HepG2 (cell line): ENCODE measurements around the gene RNASE4. TPM values are rescaled to one million over a fixed set of nuclear protein-coding genes. Genes with fewer than 3 reads are reported as not detected.

Experiments used
- ARID3A ChIP-seq: IDR thresholded peaks from 2 replicates; pipeline ENCODE4 v1.6.1; 2012; ENCODE audit warnings: low read depth, low read length, improper control_type of control experiment
- ASH2L ChIP-seq: fragments of 300-600, 200-600 bp; sonication (generic); IDR thresholded peaks from 2 replicates; pipeline ENCODE4 v1.7.0; 2017; ENCODE audit warnings: low read depth, mild to moderate bottlenecking, moderate library complexity, mixed read lengths, low read length; ENCODE audit not compliant: insufficient read length
- CBFB ChIP-seq: sonication (generic); formaldehyde crosslinking; IDR thresholded peaks from 2 replicates; pipeline ENCODE4 v1.4.0; 2020; ENCODE audit warnings: missing genetic modification reagents
- ISL2 ChIP-seq: sonication (generic); formaldehyde crosslinking; IDR thresholded peaks from 2 replicates; pipeline ENCODE4 v1.5.0; 2020; ENCODE audit warnings: missing genetic modification reagents
- MAZ ChIP-seq, 2 experiments: sonication (generic) in 1 of 2; formaldehyde crosslinking in 1 of 2; IDR thresholded peaks; 2 replicates each; pipeline versions ENCODE4 v1.5.0 to v1.6.1; 2012 to 2020; ENCODE audit warnings: low read depth in 2 of 2, mild to moderate bottlenecking in 2 of 2, borderline replicate concordance in 1 of 2, improper control_type of control experiment in 1 of 2, low read length in 1 of 2, missing genetic modification reagents in 1 of 2, moderate library complexity in 1 of 2
- NFYC ChIP-seq: IDR thresholded peaks from 2 replicates; pipeline ENCODE4 v1.6.1; 2016; ENCODE audit warnings: missing genetic modification reagents, missing compliant biosample characterization
- PITX1 ChIP-seq: sonication (generic); formaldehyde crosslinking; IDR thresholded peaks from 2 replicates; pipeline ENCODE4 v1.5.1; 2020; ENCODE audit warnings: mild to moderate bottlenecking, missing genetic modification reagents
- ZBED4 ChIP-seq: sonication (generic); formaldehyde crosslinking; IDR thresholded peaks from 2 replicates; pipeline ENCODE4 v1.4.0; 2020; ENCODE audit warnings: missing genetic modification reagents, borderline replicate concordance
- ZBTB39 ChIP-seq: sonication (generic); formaldehyde crosslinking; IDR thresholded peaks from 2 replicates; pipeline ENCODE4 v1.5.0; 2020; ENCODE audit warnings: missing genetic modification reagents
- ZNF121 ChIP-seq: sonication (generic); formaldehyde crosslinking; IDR thresholded peaks from 2 replicates; pipeline ENCODE4 v1.5.0; 2020; ENCODE audit warnings: mild to moderate bottlenecking, missing genetic modification reagents
- ZNF17 ChIP-seq: sonication (generic); formaldehyde crosslinking; IDR thresholded peaks from 2 replicates; pipeline ENCODE4 v1.5.0; 2020; ENCODE audit warnings: mild to moderate bottlenecking, missing genetic modification reagents
- ZNF232 ChIP-seq: sonication (generic); formaldehyde crosslinking; IDR thresholded peaks from 2 replicates; pipeline ENCODE4 v1.4.0; 2020; ENCODE audit warnings: missing genetic modification reagents, borderline replicate concordance
- ZNF615 ChIP-seq: sonication (generic); formaldehyde crosslinking; IDR thresholded peaks from 2 replicates; pipeline ENCODE4 v1.5.0; 2020; ENCODE audit warnings: mild to moderate bottlenecking, missing genetic modification reagents, borderline replicate concordance
- ZNF619 ChIP-seq: sonication (generic); formaldehyde crosslinking; IDR thresholded peaks from 2 replicates; pipeline ENCODE4 v1.4.0; 2020; ENCODE audit warnings: mild to moderate bottlenecking, missing genetic modification reagents
- ZNF674 ChIP-seq: sonication (generic); formaldehyde crosslinking; IDR thresholded peaks from 2 replicates; pipeline ENCODE4 v1.5.0; 2020; ENCODE audit warnings: low read depth, mild to moderate bottlenecking, missing genetic modification reagents
- ZNF687 ChIP-seq: sonication (generic); formaldehyde crosslinking; IDR thresholded peaks from 2 replicates; pipeline ENCODE4 v1.5.1; 2020; ENCODE audit warnings: mild to moderate bottlenecking, missing genetic modification reagents, moderate library complexity
- polyA plus RNA-seq, 8 experiments: library from polyadenylated mRNA; depleted of rRNA in 3 of 8; stranded (reverse) in 7 of 8; unstranded in 1 of 8; fragments of >200 nt; fragmentation: Illumina TruSeq in 4 of 8; extraction: Trizol in 4 of 8; gene quantifications; 2 replicates each; pipeline versions ENCODE4 v1.2.1 to v1.2.3, GENCODE V29; 2011 to 2016; ENCODE audit warnings: low read depth in 4 of 8, missing spikeins in 1 of 8, mixed read lengths in 1 of 8; ENCODE audit not compliant: insufficient read depth in 1 of 8
- total RNA-seq, 5 experiments: library from RNA; depleted of rRNA; stranded (reverse); fragments of >200 nt; fragmentation: Illumina TruSeq; extraction: Trizol; gene quantifications; 2 replicates each; pipeline ENCODE4 v1.2.3, GENCODE V29; 2016; ENCODE audit warnings: low read depth in 1 of 5

RNASE4 gene
- total and polyA plus RNA-seq, 2 of the 13 experiments (the other 11 are each of a cell fraction or from before 2014, with no cell fraction given), result 109 to 983 TPM

DNA sequence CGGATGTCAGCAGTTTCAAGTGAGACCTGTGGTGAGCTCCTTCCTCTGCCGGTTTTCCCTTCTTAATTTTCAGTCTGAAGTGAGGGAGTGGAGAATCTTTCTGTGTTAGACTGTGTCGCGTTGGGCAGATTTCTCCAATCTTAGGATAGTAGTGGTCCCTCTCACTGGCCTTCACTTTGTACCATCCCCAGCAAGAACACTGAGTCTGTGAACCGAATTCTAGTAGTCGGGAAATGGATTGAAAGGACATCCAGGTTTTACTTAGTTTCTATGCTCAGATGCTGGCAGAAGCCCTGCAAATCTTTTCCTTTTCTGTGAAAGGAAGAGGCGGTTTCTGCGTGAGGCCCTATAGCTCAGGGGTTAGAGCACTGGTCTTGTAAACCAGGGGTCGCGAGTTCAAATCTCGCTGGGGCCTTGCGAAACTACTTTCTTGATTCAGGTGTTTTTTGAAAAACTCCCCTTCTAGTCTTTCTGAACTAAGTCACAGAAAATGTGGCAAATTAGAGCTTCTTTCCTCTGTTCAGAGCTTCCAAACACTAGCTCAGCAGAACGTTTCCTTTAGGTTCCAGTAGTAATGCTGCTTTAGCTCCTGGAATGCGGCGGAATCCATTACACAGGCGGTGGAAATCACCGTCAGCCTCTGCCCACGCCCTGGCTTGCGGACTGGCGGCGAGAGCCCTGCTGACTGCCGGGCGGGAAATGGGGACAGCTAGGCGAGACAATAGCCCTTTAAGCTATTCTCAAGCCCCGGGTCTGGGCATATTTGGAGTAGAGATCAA is 2.8 kb upstream of the RNASE4 start (continued):
- no peak for TF ChIP-seq ZNF687 (CRISPR knock-in tag)
- TF ChIP-seq ZNF17 (CRISPR knock-in tag), result 0 out of 2 replicates have a peak, but pooled peaks have one; percentile 55
- TF ChIP-seq ZNF619 (CRISPR knock-in tag), result no peak
- TF ChIP-seq ISL2, result peak; percentile 70; the same call in 1 of the 2 replicates
- TF ChIP-seq CBFB (CRISPR knock-in tag), result no peak
- no peak; the same call in 1 of the 2 replicates for TF ChIP-seq ARID3A
- no peak for TF ChIP-seq ZNF674 (CRISPR knock-in tag)
- TF ChIP-seq ZNF615, result peak; percentile 87; the same call in 1 of the 2 replicates
- TF ChIP-seq MAZ (IDR thresholded peaks at IDR 0.05; ENCODE audit: borderline replicate concordance, low read depth, low read length), result peak; percentile 2; the same call in 1 of the 2 replicates
- TF ChIP-seq MAZ (CRISPR knock-in tag; IDR thresholded peaks at IDR 0.05; ENCODE audit: low read depth), result peak; percentile 29; the same call in 1 of the 2 replicates
- no peak for TF ChIP-seq ZBTB39 (CRISPR knock-in tag)
- no peak for TF ChIP-seq NFYC (CRISPR knock-in tag)
- peak; percentile 81; the same call in 1 of the 2 replicates for TF ChIP-seq PITX1 (CRISPR knock-in tag)
- TF ChIP-seq ZNF232 (CRISPR knock-in tag), result peak; percentile 84
- TF ChIP-seq ASH2L, result peak; percentile 73
- TF ChIP-seq ZBED4 (CRISPR knock-in tag), result no peak
- no peak for TF ChIP-seq ZNF121 (CRISPR knock-in tag)
